ENCODE measurements around the gene PLPPR5.

DNA sequence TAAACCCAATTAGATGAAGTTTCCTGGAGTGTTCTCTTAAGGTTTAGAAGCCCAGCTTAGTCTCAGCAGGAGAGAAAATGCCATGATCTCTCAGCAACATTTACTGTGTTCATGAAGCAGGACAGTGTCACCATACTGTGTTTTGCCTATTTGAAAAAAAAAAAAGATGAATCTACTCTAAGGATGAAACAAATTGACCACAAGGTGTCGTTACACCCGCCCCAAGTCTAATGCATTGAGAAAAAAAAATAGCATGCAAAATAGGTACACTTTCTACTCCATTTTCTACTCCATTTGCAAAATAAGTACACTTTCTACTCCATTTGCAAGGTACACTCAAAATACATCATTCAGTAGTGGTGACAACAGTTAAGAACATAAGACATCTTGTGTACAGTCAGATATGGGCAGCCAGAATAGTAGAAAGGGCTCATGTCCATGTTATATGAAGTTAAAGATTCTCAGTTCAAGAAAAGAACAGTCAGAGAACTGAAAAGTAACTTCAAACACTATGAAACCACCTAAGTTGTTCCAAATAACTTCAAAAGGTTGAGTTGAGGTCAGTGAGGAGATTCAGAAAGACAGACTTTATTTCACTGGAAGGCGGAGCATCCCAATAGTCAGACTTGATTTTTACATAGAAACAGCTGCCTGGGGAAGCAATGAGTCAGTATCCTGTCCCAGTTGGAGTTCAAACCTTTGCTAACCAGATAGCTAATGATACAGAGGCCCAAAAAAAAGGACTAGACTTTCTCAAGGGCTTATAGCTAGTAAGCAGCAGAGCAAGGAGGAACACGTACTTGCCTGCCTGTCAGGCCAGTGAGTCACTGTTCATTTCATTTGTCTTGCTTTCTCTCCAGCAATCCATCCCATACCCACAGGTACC is 13.3 kb downstream of the PLPPR5 start:
- TF ChIP-seq POLR2A (IDR thresholded peaks at IDR 0.05) (no peak), POLR2AphosphoS5 (IDR thresholded peaks at IDR 0.05) (no peak)
- TF ChIP-seq, protein P1, sequence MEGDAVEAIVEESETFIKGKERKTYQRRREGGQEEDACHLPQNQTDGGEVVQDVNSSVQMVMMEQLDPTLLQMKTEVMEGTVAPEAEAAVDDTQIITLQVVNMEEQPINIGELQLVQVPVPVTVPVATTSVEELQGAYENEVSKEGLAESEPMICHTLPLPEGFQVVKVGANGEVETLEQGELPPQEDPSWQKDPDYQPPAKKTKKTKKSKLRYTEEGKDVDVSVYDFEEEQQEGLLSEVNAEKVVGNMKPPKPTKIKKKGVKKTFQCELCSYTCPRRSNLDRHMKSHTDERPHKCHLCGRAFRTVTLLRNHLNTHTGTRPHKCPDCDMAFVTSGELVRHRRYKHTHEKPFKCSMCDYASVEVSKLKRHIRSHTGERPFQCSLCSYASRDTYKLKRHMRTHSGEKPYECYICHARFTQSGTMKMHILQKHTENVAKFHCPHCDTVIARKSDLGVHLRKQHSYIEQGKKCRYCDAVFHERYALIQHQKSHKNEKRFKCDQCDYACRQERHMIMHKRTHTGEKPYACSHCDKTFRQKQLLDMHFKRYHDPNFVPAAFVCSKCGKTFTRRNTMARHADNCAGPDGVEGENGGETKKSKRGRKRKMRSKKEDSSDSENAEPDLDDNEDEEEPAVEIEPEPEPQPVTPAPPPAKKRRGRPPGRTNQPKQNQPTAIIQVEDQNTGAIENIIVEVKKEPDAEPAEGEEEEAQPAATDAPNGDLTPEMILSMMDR (IDR thresholded peaks at IDR 0.05), result no peak

Measured in upper lobe of left lung (tissue), 4 donors.